Measurements from ENCODE around the gene MAN1A1. TPM values are rescaled to one million over a fixed set of nuclear protein-coding genes. Genes with fewer than 3 reads are reported as not detected.
A peak's percentile ranks its signal among the peaks of the same experiment; 100 is the strongest.

Gene MAN1A1
- total RNA-seq, 2 donors from 2014 or later, result 41.7 to 43.7 TPM

GRCh38 chr6:119353696-119354095 lies 4.1 kb upstream of the MAN1A1 start:
- Mint-ChIP-seq H3K9me3 (no peaks in the 10 kb centered on the region), H3K4me3 (no peak overlapping the region), H3K4me1 (peaks cover 14% of the 10 kb centered on the region), H3K27me3 (ENCODE audit: insufficient read depth) (no peaks in the 10 kb centered on the region), H3K36me3 (ENCODE audit: low read depth) (no peaks in the 10 kb centered on the region), H3K27ac (no peak overlapping the region)
- Histone ChIP-seq H3K9ac (ENCODE audit: extremely low read depth, low read length, poor library complexity, severe bottlenecking) (no peak overlapping the region), H3K27ac (ENCODE audit: low read depth, low read length) (no peak overlapping the region), H3K36me3 (ENCODE audit: control insufficient read depth, insufficient read depth, low read length) (no peaks in the 10 kb centered on the region), H3K4me1 (ENCODE audit: control insufficient read depth, insufficient read depth, low read length) (peaks cover 3% of the 10 kb centered on the region), H3K27me3 (ENCODE audit: control insufficient read depth, insufficient read depth, low read length, poor library complexity, severe bottlenecking) (no peaks in the 10 kb centered on the region), H3K9me3 (ENCODE audit: control insufficient read depth, low read length) (no peaks in the 10 kb centered on the region), H3K4me3 (ENCODE audit: low read length) (no peak overlapping the region)
- 70 to 81% methylated on average over 2 to 4 of the region's 4 CpGs for WGBS, 2 experiments (ENCODE audit: insufficient coverage in 1 of 2, insufficient read length in 1 of 2)
- TF ChIP-seq, protein P1, sequence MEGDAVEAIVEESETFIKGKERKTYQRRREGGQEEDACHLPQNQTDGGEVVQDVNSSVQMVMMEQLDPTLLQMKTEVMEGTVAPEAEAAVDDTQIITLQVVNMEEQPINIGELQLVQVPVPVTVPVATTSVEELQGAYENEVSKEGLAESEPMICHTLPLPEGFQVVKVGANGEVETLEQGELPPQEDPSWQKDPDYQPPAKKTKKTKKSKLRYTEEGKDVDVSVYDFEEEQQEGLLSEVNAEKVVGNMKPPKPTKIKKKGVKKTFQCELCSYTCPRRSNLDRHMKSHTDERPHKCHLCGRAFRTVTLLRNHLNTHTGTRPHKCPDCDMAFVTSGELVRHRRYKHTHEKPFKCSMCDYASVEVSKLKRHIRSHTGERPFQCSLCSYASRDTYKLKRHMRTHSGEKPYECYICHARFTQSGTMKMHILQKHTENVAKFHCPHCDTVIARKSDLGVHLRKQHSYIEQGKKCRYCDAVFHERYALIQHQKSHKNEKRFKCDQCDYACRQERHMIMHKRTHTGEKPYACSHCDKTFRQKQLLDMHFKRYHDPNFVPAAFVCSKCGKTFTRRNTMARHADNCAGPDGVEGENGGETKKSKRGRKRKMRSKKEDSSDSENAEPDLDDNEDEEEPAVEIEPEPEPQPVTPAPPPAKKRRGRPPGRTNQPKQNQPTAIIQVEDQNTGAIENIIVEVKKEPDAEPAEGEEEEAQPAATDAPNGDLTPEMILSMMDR (conservative IDR thresholded peaks at IDR 0.05), result no peak
- no peak for DNase-seq

DNA sequence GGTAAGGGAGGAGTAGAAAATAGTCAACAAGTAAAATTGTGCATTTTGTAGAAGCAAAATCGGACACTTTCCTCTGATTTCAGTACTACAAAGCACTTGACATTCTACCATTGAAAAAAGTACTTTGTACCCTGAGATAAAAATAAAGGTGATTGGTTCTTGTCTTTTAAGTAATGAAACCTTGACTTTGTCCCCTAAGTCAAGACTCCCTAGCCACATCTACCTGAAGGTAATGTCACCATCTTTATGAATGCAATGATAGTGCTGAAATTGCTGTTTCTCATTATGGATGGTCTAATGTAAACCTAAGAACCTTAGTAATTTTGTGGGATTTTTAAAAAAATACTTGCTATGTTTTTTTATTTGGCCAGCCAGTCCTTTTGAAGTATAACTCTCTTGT lies 2.4 kb upstream of the MAN1A1 start:
- no peak overlapping the region for H3K27ac ChIP-seq (ENCODE audit: low read depth, low read length)
- no peaks in the 10 kb centered on the region for H3K9me3 ChIP-seq (ENCODE audit: control insufficient read depth, low read length)
- no peak overlapping the region for H3K4me3 Mint-ChIP-seq
- no peak overlapping the region for H3K4me3 ChIP-seq (ENCODE audit: low read length)
- DNase-seq, result no peak
- H3K4me1 ChIP-seq (ENCODE audit: control insufficient read depth, insufficient read depth, low read length), result peaks cover 3% of the 10 kb centered on the region
- 100% methylated on average over 1 of the region's 1 CpG; no CpG with 5 or more reads in 1 of the 2 experiments for WGBS, 2 experiments (ENCODE audit: insufficient coverage in 1 of 2, insufficient read length in 1 of 2)
- no peaks in the 10 kb centered on the region for H3K27me3 ChIP-seq (ENCODE audit: control insufficient read depth, insufficient read depth, low read length, poor library complexity, severe bottlenecking)
- no peaks in the 10 kb centered on the region for H3K36me3 ChIP-seq (ENCODE audit: control insufficient read depth, insufficient read depth, low read length)
- H3K27ac Mint-ChIP-seq, result no peak overlapping the region
- peaks cover 5% of the 10 kb centered on the region for H3K36me3 Mint-ChIP-seq (ENCODE audit: low read depth)
- no peaks in the 10 kb centered on the region for H3K27me3 Mint-ChIP-seq (ENCODE audit: insufficient read depth)
- no peaks in the 10 kb centered on the region for H3K9me3 Mint-ChIP-seq
- H3K4me1 Mint-ChIP-seq, result peaks cover 14% of the 10 kb centered on the region
- TF ChIP-seq, protein P1 (conservative IDR thresholded peaks at IDR 0.05), result no peak
- H3K9ac ChIP-seq (ENCODE audit: extremely low read depth, low read length, poor library complexity, severe bottlenecking), result no peak overlapping the region

- Mint-ChIP-seq H3K27ac (no peak overlapping the region), H3K36me3 (ENCODE audit: low read depth) (peaks cover 14% of the 10 kb centered on the region), H3K4me3 (peak overlapping the region; percentile 89), H3K4me1 (peaks cover 23% of the 10 kb centered on the region), H3K27me3 (ENCODE audit: insufficient read depth) (no peaks in the 10 kb centered on the region), H3K9me3 (no peaks in the 10 kb centered on the region)
- 70 to 100% methylated on average over 1 to 2 of the region's 3 CpGs for WGBS, 2 experiments (ENCODE audit: insufficient coverage in 1 of 2, insufficient read length in 1 of 2)
- Histone ChIP-seq H3K4me3 (ENCODE audit: low read length) (peak overlapping the region; percentile 87), H3K9me3 (ENCODE audit: control insufficient read depth, low read length) (no peaks in the 10 kb centered on the region), H3K27ac (ENCODE audit: low read depth, low read length) (no peak overlapping the region), H3K27me3 (ENCODE audit: control insufficient read depth, insufficient read depth, low read length, poor library complexity, severe bottlenecking) (no peaks in the 10 kb centered on the region), H3K36me3 (ENCODE audit: control insufficient read depth, insufficient read depth, low read length) (no peaks in the 10 kb centered on the region), H3K4me1 (ENCODE audit: control insufficient read depth, insufficient read depth, low read length) (peaks cover 3% of the 10 kb centered on the region), H3K9ac (ENCODE audit: extremely low read depth, low read length, poor library complexity, severe bottlenecking) (no peak overlapping the region)
- DNase-seq, result no peak
- TF ChIP-seq, protein P1 (conservative IDR thresholded peaks at IDR 0.05), result peak; percentile 35
These were observed 1.4 kb upstream of the MAN1A1 start for GRCh38 chr6:119350952-119351372.
